H1 (cell line): ENCODE data around the gene KAT2A. TPM values are rescaled to one million over a fixed set of nuclear protein-coding genes. Genes with fewer than 3 reads are reported as not detected.
A peak's percentile ranks its signal among the peaks of the same experiment; 100 is the strongest.

Experiments
- CTCF ChIA-PET: fragments of 300-600 bp; sonication (Branson Sonifier 250); formaldehyde crosslinking; loops from one replicate; lab custom pipeline; 2021; ENCODE audit not compliant: partially characterized antibody; lab: Charles Lee
- POLR2A ChIA-PET: fragments of 300-600 bp; sonication (Branson Sonifier 250); formaldehyde crosslinking; loops from one replicate; lab custom pipeline; 2021; ENCODE audit warnings: inconsistent platforms; ENCODE audit not compliant: partially characterized antibody; lab: Charles Lee
- DNase-seq, 2 experiments: peaks; one replicate each; pipeline versions ENCODE4 v3.0.0 to v3.0.0-alpha.2; 2010 to 2022; ENCODE audit warnings: low spot score in 2 of 2, low read depth in 1 of 2, mixed read lengths in 1 of 2
- FAIRE-seq: peaks from 2 replicates; lab custom pipeline; 2011; peaks lifted over from hg19 to GRCh38; lab: Jason Lieb, UNC
- H2AFZ ChIP-seq: 2 replicates; pipeline ENCODE4 v1.8.1; 2012; ENCODE audit warnings: low read length, inconsistent platforms
- H2AK5ac ChIP-seq: 2 replicates; pipeline ENCODE4 v1.6.1; 2013; ENCODE audit warnings: low read depth, low read length
- H2BK120ac ChIP-seq: replicated peaks from 2 replicates; pipeline ENCODE3; 2013; ENCODE audit warnings: low read depth, low read length, inconsistent platforms
- H2BK12ac ChIP-seq: 2 replicates; pipeline ENCODE4 v1.6.1; 2013; ENCODE audit warnings: low read depth, low read length
- H2BK15ac ChIP-seq: 2 replicates; pipeline ENCODE4 v1.6.1; 2013; ENCODE audit warnings: low read length
- H2BK20ac ChIP-seq: 2 replicates; pipeline ENCODE4 v1.6.1; 2013; ENCODE audit warnings: low read length
- H2BK5ac ChIP-seq: 2 replicates; pipeline ENCODE4 v1.6.1; 2013; ENCODE audit warnings: low read depth, low read length
- H3K14ac ChIP-seq: 2 replicates; pipeline ENCODE4 v1.6.1; 2013; ENCODE audit warnings: inconsistent platforms; ENCODE audit not compliant: insufficient read length
- H3K18ac ChIP-seq: 2 replicates; pipeline ENCODE4 v1.6.1; 2013; ENCODE audit warnings: low read length; ENCODE audit errors: extremely low read depth
- H3K23ac ChIP-seq: 2 replicates; pipeline ENCODE4 v1.6.1; 2013; ENCODE audit warnings: inconsistent platforms; ENCODE audit not compliant: insufficient read length
- H3K23me2 ChIP-seq: 2 replicates; pipeline ENCODE4 v1.6.1; 2013; ENCODE audit warnings: low read depth, low read length
- H3K27ac ChIP-seq: 2 replicates; pipeline ENCODE4 v1.6.1; 2011; ENCODE audit warnings: low read depth, low read length, inconsistent platforms
- H3K27me3 ChIP-seq, 4 experiments: replicated peaks in 1 of 4; 1 replicate in 1 of 4; 2 replicates in 3 of 4; pipeline versions ENCODE4 v1.6.1 to v1.8.1; 2011 to 2013; ENCODE audit warnings: low read length in 3 of 4, mild to moderate bottlenecking in 3 of 4, inconsistent platforms in 2 of 4, mixed read lengths in 2 of 4, moderate library complexity in 1 of 4; ENCODE audit not compliant: control insufficient read depth in 3 of 4, insufficient read depth in 3 of 4; ENCODE audit errors: extremely low read depth in 1 of 4
- H3K36me3 ChIP-seq, 4 experiments: 2 replicates each; pipeline versions ENCODE4 v1.6.1 to v1.8.1; 2011 to 2013; ENCODE audit warnings: mild to moderate bottlenecking in 4 of 4, low read length in 3 of 4, moderate library complexity in 2 of 4, control low read depth in 1 of 4, inconsistent platforms in 1 of 4; ENCODE audit not compliant: insufficient read depth in 4 of 4, control insufficient read depth in 2 of 4
- H3K4ac ChIP-seq: replicated peaks from 2 replicates; pipeline ENCODE3; 2013; ENCODE audit warnings: low read length, low read depth, mixed read lengths, inconsistent platforms; ENCODE audit not compliant: insufficient read length
- H3K4me1 ChIP-seq, 4 experiments: replicated peaks in 1 of 4; 1 replicate in 1 of 4; 2 replicates in 3 of 4; pipeline versions ENCODE4 v1.6.1 to v1.8.1; 2011 to 2013; ENCODE audit warnings: low read length in 3 of 4, inconsistent platforms in 2 of 4, mixed read lengths in 1 of 4; ENCODE audit not compliant: insufficient read depth in 4 of 4, control insufficient read depth in 3 of 4
- H3K4me2 ChIP-seq, 2 experiments: 2 replicates each; pipeline versions ENCODE4 v1.6.1 to v1.8.1; 2011 to 2013; ENCODE audit warnings: low read depth in 2 of 2, low read length in 2 of 2, control low read depth in 1 of 2, inconsistent platforms in 1 of 2, mild to moderate bottlenecking in 1 of 2; ENCODE audit not compliant: insufficient read depth in 1 of 2
- H3K4me3 ChIP-seq, 4 experiments: fragments of 200-600, 300-600 bp in 1 of 4; sonication (generic), shearing (Covaris generic), sonication (Bioruptor Twin) in 1 of 4; 2 replicates each; pipeline versions ENCODE4 v1.5.1 to v1.8.1; 2011 to 2016; ENCODE audit warnings: low read length in 4 of 4, low read depth in 3 of 4, control low read depth in 2 of 4, inconsistent platforms in 2 of 4, mild to moderate bottlenecking in 2 of 4, mixed read lengths in 1 of 4, moderate library complexity in 1 of 4; ENCODE audit not compliant: insufficient read depth in 2 of 4; ENCODE audit errors: extremely low read depth in 1 of 4
- H3K56ac ChIP-seq: replicated peaks from 2 replicates; pipeline ENCODE3; 2013; ENCODE audit warnings: low read depth, mild to moderate bottlenecking, mixed read lengths, low read length, inconsistent platforms; ENCODE audit not compliant: insufficient read length
- H3K79me1 ChIP-seq: 2 replicates; pipeline ENCODE4 v1.6.1; 2013; ENCODE audit warnings: low read depth, low read length, control low read depth
- H3K79me2 ChIP-seq, 2 experiments: 2 replicates each; pipeline versions ENCODE4 v1.6.1 to v1.8.1; 2012 to 2013; ENCODE audit warnings: low read length in 2 of 2, mild to moderate bottlenecking in 2 of 2, inconsistent platforms in 1 of 2; ENCODE audit not compliant: insufficient read depth in 2 of 2, control insufficient read depth in 1 of 2
- H3K9ac ChIP-seq, 4 experiments: replicated peaks in 1 of 4; 1 replicate in 1 of 4; 2 replicates in 3 of 4; pipeline versions ENCODE4 v1.6.1 to v1.8.1; 2011 to 2013; ENCODE audit warnings: low read depth in 3 of 4, low read length in 3 of 4, control low read depth in 2 of 4, mild to moderate bottlenecking in 2 of 4, moderate library complexity in 2 of 4, inconsistent platforms in 1 of 4; ENCODE audit errors: extremely low read depth in 1 of 4
- H3K9me3 ChIP-seq, 2 experiments: 2 replicates each; pipeline versions ENCODE4 v1.6.1 to v1.8.1; 2012 to 2013; ENCODE audit warnings: mild to moderate bottlenecking in 2 of 2, moderate library complexity in 2 of 2, control low read depth in 1 of 2, inconsistent platforms in 1 of 2, low read depth in 1 of 2, low read length in 1 of 2, mixed read lengths in 1 of 2; ENCODE audit not compliant: insufficient read depth in 2 of 2
- H4K20me1 ChIP-seq, 2 experiments: replicated peaks in 1 of 2; 2 replicates each; pipeline versions ENCODE3 to v1.8.1; 2011 to 2013; ENCODE audit warnings: inconsistent platforms in 2 of 2, low read length in 2 of 2, mild to moderate bottlenecking in 1 of 2; ENCODE audit not compliant: insufficient read depth in 2 of 2, control insufficient read depth in 1 of 2
- H4K5ac ChIP-seq: 2 replicates; pipeline ENCODE4 v1.6.1; 2013; ENCODE audit warnings: low read length, low read depth, mixed read lengths, inconsistent platforms; ENCODE audit not compliant: insufficient read length
- H4K8ac ChIP-seq: 2 replicates; pipeline ENCODE4 v1.8.0; 2013; ENCODE audit warnings: mild to moderate bottlenecking, moderate library complexity, low read length, inconsistent platforms; ENCODE audit not compliant: insufficient read depth; ENCODE audit errors: extremely low read depth
- H4K91ac ChIP-seq: replicated peaks from 2 replicates; pipeline ENCODE3; 2013; ENCODE audit warnings: low read length, mixed read lengths, inconsistent platforms; ENCODE audit not compliant: insufficient read length
- BRCA1 ChIP-seq: IDR thresholded peaks from 2 replicates; pipeline ENCODE4 v1.6.1; 2012; ENCODE audit warnings: low read depth, low read length, improper control_type of control experiment
- CBX8 ChIP-seq: fragments of 300-800, 300-1000 bp; sonication (generic); IDR thresholded peaks from 2 replicates; pipeline ENCODE4 v1.7.1; 2016; ENCODE audit warnings: low read depth, low read length, borderline replicate concordance
- CHD2 ChIP-seq: IDR thresholded peaks from 2 replicates; pipeline ENCODE4 v1.6.1; 2012; ENCODE audit warnings: low read length, improper control_type of control experiment
- EP300 ChIP-seq, 2 experiments: IDR thresholded peaks; 1 replicate in 1 of 2; 2 replicates in 1 of 2; pipeline ENCODE4 v1.6.1; 2011 to 2012; ENCODE audit warnings: low read depth in 2 of 2, low read length in 2 of 2, mild to moderate bottlenecking in 2 of 2, borderline replicate concordance in 1 of 2, inconsistent platforms in 1 of 2, moderate library complexity in 1 of 2
- GABPA ChIP-seq: IDR thresholded peaks from 2 replicates; pipeline ENCODE4 v1.6.1; 2011; ENCODE audit warnings: mild to moderate bottlenecking, low read length, moderate library complexity, borderline replicate concordance; ENCODE audit not compliant: insufficient read depth
- KDM5A ChIP-seq: fragments of 200-600 bp; IDR thresholded peaks from 2 replicates; pipeline ENCODE4 v1.7.1; 2012; ENCODE audit warnings: mild to moderate bottlenecking, low read length, inconsistent platforms, mixed read lengths
- MAFK ChIP-seq: IDR thresholded peaks from 2 replicates; pipeline ENCODE4 v1.6.1; 2012; ENCODE audit warnings: low read depth, mild to moderate bottlenecking, improper control_type of control experiment, low read length
- NANOG ChIP-seq: IDR thresholded peaks from 2 replicates; pipeline ENCODE4 v1.6.1; 2011; ENCODE audit warnings: low read length, low read depth, mild to moderate bottlenecking, inconsistent platforms; ENCODE audit not compliant: insufficient read depth, poor library complexity, severe bottlenecking
- NRF1 ChIP-seq: IDR thresholded peaks from 2 replicates; pipeline ENCODE4 v1.6.1; 2011; ENCODE audit warnings: mild to moderate bottlenecking, low read depth, low read length, improper control_type of control experiment
- RXRA ChIP-seq: IDR thresholded peaks from 2 replicates; pipeline ENCODE4 v1.6.1; 2011; ENCODE audit warnings: low read depth, mild to moderate bottlenecking, low read length, moderate library complexity; ENCODE audit not compliant: insufficient read depth
- SIRT6 ChIP-seq: IDR thresholded peaks from one replicate; pipeline ENCODE4 v1.7.1; 2012; ENCODE audit warnings: low read length, inconsistent platforms
- SP2 ChIP-seq: IDR thresholded peaks from 2 replicates; pipeline ENCODE4 v1.6.1; 2012; ENCODE audit warnings: mild to moderate bottlenecking, low read length, inconsistent platforms
- SRF ChIP-seq: IDR thresholded peaks from 2 replicates; pipeline ENCODE4 v1.6.1; 2011; ENCODE audit warnings: mild to moderate bottlenecking, low read depth, low read length, moderate library complexity
- WGBS, 2 experiments: shearing (Covaris generic) in 1 of 2; methylation state at CpG; one replicate each; pipeline versions ENCODE4 v1.1.6 to v1.1.7; 2013 to 2015; ENCODE audit warnings: low lambda C conversion rate in 2 of 2, mixed read lengths in 2 of 2, inconsistent platforms in 1 of 2, low coverage in 1 of 2, missing lambda C conversion rate in 1 of 2; ENCODE audit not compliant: insufficient replicate concordance in 2 of 2, insufficient coverage in 1 of 2, insufficient read length in 1 of 2; ENCODE audit errors: extremely low coverage in 1 of 2, missing lambda C conversion rate in 1 of 2; 5-methylcytosine and 5-hydroxymethylcytosine counted together
- polyA plus RNA-seq, 7 experiments: library from polyadenylated mRNA; depleted of rRNA in 3 of 7; stranded (reverse) in 5 of 7; unstranded in 2 of 7; fragments of >200 nt in 5 of 7; fragments of 200-250 nt in 2 of 7; gene quantifications; 1 replicate in 5 of 7; 2 replicates in 1 of 7; 4 replicates in 1 of 7; pipeline versions ENCODE4 v1.2.1 to v1.2.3, GENCODE V29; 2011 to 2013; ENCODE audit warnings: missing spikeins in 2 of 7, mixed read lengths in 2 of 7
- total RNA-seq: library from RNA; stranded (reverse); fragmentation: NEBNext Ultra II Directional; extraction: Animal tissue kit (Norgen Biotek cat#: 25700); gene quantifications from 2 replicates; pipeline ENCODE4 v1.2.1, GENCODE V29; 2021

KAT2A gene
- total and polyA plus RNA-seq, 2 of the 8 experiments (the other 6 are each of a cell fraction or from before 2014, with no cell fraction given), result 34.2 to 40.1 TPM

DNA sequence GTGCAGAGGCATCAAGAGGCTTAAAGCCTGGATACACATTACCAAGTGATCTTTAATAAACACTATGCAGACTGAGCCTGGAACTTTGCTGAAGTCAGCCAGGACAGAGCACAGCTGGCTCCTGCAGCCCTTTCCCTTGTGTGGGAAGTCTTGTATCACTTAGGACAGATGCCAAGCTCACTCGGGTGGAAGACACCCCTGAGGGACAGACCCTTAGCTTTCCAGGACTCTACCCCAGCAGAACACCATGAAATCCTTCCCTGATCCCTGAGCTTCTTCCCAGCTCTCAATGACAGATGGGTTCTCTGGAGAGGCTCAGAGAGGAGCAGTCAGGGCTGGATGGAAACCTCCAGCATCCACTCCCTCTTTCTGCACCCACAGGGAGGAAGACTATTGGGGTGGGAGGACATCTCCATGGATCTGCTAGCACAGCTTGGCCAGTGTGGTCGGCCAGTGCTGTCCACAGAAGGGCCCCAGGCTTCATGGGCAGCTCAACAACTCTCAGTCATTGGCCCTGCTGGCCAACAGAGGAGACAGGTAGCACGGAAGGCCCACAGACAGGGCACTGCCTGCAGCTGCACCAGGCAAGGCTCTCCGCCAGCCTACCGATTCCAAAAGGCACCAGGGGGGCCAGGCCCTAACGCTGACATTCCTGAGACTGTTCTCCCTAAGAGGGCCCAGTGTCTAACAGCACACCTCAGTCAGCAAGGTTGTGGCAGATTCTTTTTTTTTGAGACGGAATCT is 17.8 kb upstream of the KAT2A start:
- no peak overlapping the region for H4K91ac ChIP-seq
- no peak overlapping the region for H2BK15ac ChIP-seq
- no peaks in the 10 kb centered on the region for H3K27me3 ChIP-seq
- no peak overlapping the region for H4K5ac ChIP-seq
- H3K56ac ChIP-seq, result no peak overlapping the region
- no peak overlapping the region for H2BK12ac ChIP-seq
- 88% methylated on average over 7 of the region's 7 CpGs; no CpG with 5 or more reads in 1 of the 2 experiments for WGBS, 2 experiments
- no peak overlapping the region for H2AFZ ChIP-seq
- H3K23ac ChIP-seq, result no peak overlapping the region
- no peak overlapping the region for H3K4me3 ChIP-seq
- H2AK5ac ChIP-seq, result no peak overlapping the region
- H3K4me2 ChIP-seq, result no peak overlapping the region
- H3K23me2 ChIP-seq, result no peaks in the 10 kb centered on the region
- no peak overlapping the region for H2BK120ac ChIP-seq
- H3K14ac ChIP-seq, result no peak overlapping the region
- DNase-seq (no peak), FAIRE-seq (no peak)
- peaks cover 9 to 16% of the 10 kb centered on the region in 2 experiments for H4K20me1 ChIP-seq
- peaks cover 0 to 11% (median 2%) of the 10 kb centered on the region in 4 experiments; a peak in 2 of 8 replicates for H3K36me3 ChIP-seq
- H3K18ac ChIP-seq, result no peak overlapping the region
- CTCF ChIA-PET, result interaction anchor here (0.7 to 3.0 kb wide), 14 partner anchors 8 to 119 kb away, joined by 3 to 19 read pairs (median 5); partner anchors contain the start of genes HSPB9, NKIRAS2 and RAB5C
- H3K9me3 ChIP-seq, result no peaks in the 10 kb centered on the region
- H3K4ac ChIP-seq, result no peak overlapping the region
- H3K4me1 ChIP-seq, result peaks cover 0 to 5% (median 0%) of the 10 kb centered on the region in 4 experiments; a peak in 2 of 7 replicates
- peaks cover 12% of the 10 kb centered on the region; the same call in 1 of the 2 replicates for H3K79me1 ChIP-seq
- H2BK20ac ChIP-seq, result no peak overlapping the region
- H3K79me2 ChIP-seq, result peaks cover 0 to 61% of the 10 kb centered on the region in 2 experiments; a peak in 2 of 4 replicates
- POLR2A ChIA-PET, result interaction anchor here (0.8 to 2.5 kb wide), 5 partner anchors 9 to 27 kb away, joined by 3 to 8 read pairs (median 4); partner anchors contain the start of genes DHX58 and KAT2A
- H3K9ac ChIP-seq, result no peak overlapping the region
- H3K27ac ChIP-seq, result no peak overlapping the region
- H2BK5ac ChIP-seq, result peak overlapping the region; percentile 21
- no peak overlapping the region for H4K8ac ChIP-seq
- TF ChIP-seq KDM5A (no peak), MAFK (no peak), SIRT6 (no peak), SP2 (no peak), CBX8 (no peak), BRCA1 (no peak), NRF1 (no peak), RXRA (no peak), SRF (no peak), CHD2 (no peak), NANOG (no peak), GABPA (no peak), EP300 (IDR thresholded peaks at IDR 0.05; ENCODE audit: borderline replicate concordance in 1 of 2, low read depth in 2 of 2, low read length in 2 of 2) (no peak)
